Activated CD4-positive, alpha-beta T cell treated with anti-CD3 and anti-CD28 coated beads for 4 hours (primary cell): Measurements from ENCODE around the gene KHNYN.

Source experiments
- DNase-seq, 2 donors: peaks; one replicate each; pipeline ENCODE4 v3.0.0-alpha.2; 2020

KHNYN gene

DNA sequence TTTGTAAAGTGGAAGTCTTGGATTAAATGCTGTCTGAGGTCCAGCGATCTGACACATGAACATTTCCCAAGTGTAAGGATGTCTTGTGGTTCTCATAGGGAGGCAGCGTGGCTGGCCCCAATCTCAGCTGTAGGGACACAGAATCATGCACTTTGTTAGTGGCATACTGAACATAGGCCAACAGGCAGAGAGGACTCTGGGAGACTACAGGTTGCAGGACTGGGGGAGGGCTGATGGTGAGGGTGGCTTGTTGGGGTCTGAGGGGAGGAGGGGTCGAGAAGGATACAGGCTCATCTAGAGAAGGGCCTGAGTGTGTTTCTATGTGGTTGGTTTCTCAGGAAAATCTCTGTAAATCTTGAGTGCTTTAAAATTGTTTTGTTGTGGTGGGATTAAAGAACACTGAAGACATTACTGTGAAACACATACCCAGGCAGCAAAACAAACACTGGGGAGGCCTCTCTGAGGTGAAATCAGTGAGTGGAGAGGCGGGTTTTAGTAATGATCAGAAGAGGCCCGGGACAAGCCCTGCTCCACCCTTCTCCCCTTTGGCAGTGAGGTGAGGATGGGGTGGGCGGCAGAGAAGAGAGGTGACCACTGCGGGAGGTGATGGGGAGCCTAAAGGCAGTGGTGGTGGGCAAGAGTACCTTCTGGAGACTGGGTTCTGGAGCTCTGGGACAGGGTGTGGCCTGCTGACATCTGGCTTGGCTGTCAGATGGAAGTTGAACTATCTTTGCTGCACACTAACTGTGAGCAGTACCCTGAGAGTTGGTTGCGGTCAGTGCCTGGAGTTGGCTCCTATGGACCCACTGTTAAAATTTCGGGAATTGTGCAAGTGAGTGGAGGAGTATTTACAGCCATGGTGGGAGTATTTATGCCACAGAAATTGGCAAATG lies 27.7 kb upstream of the KHNYN start:
- no peak for DNase-seq

DNA sequence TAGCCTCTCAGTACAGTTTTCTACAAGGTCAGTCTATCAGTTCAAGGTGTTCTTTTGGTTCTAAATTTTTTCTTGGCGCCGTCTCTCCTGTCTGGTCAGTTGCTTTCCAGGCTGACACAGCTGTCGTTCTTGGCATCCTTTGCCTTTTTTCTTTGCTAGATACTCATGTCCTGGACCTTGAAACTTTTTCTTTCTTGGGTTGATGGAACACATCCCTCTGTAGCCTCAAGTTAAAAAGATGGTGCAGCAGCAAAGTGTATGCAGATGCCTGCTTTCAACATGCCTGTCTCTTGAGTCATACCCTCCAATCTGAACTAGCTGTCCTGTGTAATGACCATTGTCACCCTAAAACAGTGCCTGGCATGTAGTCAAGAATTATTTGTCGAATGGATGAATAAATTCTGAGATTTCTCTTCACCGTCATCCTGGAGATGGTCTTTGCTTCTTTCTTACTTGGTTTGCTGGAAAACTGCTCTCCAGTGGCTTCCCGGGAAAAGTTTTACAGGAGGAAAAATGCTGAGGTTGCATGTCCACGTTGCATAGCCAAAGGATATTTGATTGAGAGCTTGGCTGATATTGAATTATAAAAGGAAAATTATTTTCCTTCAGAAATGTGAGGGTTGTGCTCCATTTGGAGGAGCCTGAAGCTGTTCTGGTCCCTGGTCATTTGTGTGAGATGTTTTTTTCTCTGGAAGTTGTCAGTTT lies 26.3 kb upstream of the KHNYN start:
- DNase-seq, result no peak

DNA sequence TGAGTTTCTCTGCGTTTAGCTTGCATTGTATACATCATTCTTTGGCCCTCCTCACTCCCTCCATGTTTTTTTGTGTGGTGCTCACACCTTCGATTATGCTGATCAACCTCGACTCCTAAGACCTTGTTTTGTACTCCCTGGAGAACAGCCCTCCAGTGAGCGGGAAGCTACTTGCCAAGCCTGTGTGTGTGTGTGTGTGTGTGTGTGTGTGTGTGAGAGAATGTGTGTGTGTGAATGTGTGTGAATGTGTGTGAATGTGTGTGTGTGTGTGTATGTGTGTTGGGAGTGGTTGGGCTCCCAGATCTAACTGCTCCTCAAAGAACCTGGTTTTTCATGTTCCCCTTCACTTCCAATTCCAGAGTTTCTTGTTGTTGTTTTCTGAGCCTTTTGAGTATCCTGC lies 24.9 kb upstream of the KHNYN start:
- no peak for DNase-seq

DNA sequence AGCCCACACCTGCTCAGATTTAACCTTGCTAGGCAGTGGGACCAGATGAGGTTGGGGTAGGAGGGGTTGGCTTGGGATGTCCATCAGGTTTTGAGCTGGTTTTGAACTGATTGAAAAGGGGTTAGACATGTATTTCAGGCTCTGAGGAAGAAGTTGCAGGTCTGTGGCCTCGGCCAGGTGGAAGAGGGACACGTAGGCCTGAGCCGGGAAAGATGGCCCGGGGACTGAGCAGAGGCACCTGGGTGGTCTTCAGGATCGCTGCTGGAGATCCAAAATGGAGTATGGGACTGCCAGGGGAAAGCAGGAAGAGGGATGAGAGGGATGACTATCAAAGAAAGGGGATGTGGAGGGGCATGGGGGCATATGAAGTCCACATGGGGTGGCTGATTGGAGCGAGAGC lies 23.3 kb upstream of the KHNYN start:
- DNase-seq, result no peak

DNA sequence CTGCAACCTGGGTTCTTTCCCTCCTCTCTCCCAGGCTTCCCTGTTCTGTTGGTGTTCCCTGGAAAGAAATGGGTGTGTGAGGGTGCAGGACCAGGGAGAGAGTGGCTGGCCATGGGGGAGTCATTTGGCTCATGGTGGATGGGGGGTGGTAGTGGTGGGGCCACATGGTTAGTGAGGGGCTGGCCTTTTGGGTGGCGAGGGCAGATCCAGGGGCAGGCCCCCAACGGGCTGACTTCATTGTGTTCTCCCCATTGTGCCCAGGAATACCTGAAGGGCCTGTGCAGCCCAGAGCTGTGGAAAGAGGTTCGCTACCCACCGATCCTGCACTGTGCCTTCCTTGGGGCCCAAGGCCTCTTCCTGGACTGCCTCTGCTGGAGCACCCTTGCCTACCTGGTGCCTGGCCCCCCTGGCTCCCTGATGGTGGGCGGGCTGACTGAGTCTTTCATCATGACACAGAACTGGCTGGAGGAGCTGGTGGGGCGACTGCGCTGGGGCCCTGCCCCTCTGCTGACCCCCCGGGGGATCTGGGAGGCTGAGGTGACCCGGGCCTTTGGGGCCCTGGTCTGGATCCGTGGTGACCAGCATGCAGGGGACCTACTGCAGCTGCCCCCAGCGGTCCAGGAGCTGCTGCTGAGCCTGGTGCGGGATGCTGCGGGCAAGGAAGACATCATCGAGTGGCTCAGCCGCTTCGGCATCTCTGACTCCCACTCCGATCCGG lies 22.0 kb upstream of the KHNYN start:
- no peak for DNase-seq

DNA sequence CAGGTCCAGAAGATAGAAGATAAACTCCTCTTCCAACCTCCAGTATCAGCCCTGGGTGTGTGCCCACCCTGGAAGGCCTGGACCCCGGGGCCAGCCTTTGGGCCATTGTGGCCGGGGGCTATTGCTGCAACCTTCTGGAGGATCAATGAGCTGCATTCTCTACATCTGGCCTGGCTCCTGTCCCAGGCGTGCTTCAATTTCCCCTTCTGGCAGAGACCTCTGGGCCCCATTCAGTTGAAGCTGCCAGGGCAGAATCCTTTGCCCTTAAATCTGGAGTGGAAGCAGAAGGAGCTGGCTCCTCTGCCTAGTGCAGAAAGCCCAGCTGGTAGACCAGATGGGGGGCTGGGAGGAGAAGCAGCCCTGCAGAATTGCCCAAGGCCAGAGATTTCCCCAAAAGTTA lies 21.0 kb upstream of the KHNYN start:
- no peak for DNase-seq

DNA sequence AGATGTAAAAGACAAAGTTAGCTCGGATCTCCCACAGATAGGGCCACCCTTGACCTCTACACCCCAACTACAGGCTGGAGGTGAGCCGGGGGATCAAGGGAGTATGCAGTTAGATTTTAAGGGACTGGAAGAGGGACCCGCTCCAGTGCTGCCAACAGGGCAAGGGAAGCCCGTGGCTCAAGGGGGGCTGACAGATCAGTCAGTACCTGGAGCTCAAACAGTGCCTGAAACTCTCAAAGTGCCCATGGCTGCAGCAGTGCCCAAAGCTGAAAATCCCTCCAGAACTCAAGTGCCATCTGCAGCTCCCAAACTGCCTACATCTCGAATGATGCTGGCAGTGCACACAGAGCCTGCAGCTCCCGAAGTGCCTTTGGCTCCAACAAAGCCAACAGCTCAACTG lies 20.6 kb upstream of the KHNYN start:
- DNase-seq, result no peak

DNA sequence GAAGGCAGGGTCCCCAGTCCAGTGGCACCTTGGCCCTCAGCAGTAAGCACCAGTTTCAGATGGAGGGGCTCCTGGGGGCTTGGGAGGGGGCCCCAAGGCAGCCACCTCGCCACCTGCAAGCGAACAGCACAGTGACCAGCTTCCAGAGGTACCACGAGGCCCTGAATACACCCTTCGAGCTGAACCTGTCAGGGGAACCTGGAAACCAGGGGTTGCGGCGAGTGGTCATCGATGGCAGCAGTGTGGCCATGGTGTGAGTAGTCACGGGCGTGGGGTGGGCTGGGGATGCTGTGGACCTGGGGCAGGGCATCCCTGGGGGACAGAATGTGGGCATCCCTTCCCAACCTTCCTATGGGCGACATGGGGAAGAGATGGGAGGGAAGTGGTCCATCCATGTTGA lies 19.8 kb upstream of the KHNYN start:
- no peak for DNase-seq

DNA sequence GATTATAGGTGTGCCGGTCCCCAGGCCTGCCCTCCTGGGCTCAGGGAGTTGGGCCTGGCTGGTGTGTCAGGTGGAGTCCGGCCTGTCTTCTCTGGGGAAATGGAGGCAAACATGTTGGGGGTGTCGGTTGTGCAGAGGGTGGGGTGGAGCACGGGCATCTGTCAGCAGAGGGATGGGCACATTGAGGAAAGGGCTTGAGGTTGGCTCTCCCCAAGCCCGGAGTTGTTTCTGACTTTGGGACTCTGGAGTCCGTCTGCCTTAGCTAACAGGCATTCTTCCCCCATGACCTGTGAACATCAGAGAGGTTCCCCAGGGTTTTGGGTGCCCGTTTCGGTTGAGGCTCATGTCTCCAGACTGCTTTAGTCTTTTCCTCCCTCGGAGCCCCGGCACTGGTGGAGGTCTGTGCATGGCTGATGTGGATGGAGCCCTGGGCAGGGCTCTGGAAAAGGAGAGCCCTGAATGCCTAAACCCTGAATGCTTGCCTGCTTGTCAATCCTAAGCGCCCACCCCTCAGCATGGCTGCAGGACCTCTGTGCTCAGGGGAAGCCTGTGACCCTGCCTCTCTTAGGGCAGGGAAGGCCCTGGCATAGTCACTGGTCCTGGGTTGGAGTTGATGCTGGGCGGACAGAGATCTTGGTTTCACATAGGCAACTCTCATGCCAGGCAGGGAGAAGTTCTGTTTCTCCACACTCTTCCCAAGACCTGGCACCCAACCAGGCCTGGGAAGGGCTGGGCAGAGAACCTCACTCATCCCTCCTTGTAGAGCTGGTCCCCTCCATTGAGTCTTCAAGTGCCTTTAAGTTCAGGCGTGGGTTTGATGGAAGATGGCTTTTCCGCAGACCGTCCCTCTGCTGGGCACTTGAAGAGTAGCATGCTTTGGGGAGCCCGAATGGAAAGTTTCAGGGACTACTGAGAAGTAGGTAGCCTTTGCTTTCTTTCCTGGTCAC lies 18.0 kb upstream of the KHNYN start:
- peak in 1 of 2 donors; percentile 30 for DNase-seq

DNA sequence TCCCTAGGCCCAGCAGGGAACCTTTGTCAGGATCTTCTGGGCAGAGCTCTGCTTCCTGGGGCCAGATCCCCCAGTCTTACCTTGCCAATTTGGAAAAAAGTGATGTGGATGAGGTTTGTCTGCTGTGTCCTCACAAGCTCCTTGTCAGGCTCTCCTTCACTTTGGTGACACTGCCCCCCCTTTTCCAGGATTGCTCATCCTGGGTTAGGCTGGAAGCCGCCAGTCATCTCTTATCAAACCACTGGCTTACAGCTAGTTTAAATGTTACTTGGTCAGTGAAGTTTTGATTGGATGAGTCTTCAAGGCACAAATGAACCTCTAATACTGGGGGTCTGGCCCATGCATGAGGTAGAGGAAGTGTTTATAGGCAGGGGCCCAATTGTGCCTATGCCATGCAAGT lies 15.7 kb upstream of the KHNYN start:
- no peak for DNase-seq

DNA sequence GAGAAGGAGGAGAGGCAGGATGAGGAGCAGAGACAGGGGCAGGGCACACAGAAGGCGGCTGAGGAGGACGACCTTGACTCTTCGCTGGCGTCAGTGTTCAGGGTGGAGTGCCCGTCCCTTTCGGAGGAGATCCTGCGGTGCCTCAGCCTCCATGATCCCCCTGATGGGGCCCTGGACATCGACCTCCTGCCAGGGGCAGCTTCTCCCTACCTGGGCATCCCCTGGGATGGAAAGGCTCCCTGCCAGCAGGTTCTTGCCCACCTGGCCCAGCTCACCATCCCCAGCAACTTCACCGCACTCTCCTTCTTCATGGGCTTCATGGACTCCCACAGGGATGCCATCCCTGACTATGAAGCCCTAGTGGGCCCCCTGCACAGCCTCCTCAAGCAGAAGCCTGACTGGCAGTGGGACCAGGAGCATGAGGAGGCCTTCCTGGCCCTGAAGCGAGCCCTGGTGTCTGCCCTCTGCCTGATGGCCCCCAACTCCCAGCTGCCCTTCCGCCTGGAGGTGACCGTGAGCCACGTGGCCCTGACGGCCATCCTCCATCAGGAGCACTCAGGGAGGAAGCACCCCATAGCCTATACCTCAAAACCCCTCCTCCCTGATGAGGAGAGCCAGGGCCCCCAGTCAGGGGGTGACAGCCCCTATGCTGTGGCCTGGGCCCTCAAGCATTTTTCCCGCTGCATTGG lies 14.9 kb upstream of the KHNYN start:
- DNase-seq, result no peak

DNA sequence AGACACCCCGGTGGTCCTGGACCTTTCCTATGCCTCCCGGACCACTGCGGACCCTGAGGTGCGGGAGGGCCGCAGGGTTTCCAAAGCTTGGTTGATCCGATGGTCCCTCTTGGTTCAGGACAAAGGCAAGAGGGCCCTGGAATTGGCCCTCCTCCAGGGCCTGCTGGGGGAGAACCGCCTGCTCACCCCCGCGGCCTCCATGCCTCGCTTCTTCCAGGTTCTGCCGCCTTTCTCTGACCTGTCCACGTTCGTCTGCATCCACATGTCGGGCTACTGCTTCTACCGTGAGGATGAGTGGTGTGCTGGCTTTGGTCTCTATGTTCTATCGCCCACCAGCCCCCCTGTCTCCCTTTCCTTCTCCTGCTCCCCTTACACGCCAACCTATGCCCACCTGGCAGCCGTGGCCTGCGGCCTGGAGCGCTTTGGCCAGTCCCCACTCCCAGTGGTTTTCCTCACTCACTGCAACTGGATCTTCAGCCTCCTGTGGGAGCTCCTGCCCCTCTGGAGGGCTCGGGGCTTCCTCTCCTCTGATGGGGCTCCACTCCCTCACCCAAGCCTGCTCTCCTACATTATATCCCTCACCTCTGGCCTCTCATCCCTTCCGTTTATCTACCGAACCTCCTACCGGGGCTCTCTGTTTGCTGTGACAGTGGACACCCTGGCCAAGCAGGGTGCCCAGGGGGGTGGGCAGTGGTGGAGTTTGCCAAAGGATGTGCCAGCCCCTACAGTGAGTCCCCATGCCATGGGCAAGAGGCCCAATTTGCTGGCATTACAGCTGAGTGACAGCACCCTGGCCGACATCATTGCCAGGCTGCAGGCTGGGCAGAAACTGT lies 14.1 kb upstream of the KHNYN start:
- no peak for DNase-seq

DNA sequence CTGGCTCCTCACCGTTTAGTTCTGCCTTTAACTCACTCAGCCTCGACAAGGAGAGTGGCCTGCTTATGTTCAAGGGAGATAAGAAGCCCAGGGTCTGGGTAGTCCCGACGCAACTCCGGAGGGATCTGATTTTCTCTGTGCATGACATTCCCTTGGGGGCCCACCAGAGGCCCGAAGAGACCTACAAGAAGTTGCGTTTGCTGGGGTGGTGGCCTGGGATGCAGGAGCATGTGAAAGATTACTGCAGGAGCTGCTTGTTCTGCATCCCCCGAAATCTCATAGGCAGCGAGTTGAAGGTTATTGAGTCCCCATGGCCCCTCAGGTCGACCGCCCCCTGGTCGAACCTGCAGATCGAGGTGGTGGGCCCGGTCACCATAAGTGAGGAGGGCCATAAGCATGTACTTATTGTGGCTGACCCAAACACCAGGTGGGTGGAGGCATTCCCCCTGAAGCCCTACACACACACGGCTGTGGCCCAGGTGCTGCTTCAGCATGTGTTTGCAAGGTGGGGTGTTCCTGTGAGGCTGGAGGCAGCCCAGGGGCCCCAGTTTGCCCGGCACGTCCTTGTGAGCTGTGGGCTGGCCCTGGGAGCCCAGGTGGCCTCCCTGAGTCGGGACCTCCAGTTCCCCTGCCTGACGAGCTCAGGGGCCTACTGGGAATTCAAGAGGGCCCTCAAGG lies 13.4 kb upstream of the KHNYN start:
- DNase-seq, result no peak

DNA sequence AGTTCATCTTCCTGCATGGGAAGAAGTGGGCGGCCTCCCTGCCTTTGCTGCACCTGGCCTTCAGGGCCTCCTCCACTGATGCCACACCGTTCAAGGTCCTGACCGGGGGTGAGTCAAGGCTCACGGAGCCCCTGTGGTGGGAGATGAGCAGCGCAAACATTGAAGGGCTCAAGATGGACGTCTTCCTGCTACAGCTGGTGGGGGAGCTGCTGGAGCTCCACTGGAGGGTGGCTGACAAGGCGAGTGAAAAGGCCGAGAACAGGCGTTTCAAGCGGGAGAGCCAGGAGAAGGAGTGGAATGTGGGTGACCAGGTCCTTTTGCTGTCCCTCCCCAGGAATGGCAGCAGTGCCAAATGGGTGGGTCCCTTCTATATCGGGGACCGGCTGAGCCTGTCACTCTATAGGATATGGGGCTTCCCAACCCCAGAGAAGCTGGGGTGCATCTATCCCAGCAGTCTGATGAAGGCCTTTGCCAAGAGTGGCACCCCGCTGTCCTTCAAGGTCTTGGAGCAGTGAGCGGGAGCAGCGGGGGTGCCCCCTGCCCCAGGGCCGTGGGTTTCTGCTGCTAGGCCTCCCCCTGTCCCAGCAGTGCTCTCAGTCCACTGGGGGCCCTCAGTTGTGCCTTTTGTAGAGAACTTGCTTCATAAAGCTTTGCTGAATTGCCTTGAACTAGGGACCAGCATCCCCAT lies 12.7 kb upstream of the KHNYN start:
- no peak for DNase-seq

DNA sequence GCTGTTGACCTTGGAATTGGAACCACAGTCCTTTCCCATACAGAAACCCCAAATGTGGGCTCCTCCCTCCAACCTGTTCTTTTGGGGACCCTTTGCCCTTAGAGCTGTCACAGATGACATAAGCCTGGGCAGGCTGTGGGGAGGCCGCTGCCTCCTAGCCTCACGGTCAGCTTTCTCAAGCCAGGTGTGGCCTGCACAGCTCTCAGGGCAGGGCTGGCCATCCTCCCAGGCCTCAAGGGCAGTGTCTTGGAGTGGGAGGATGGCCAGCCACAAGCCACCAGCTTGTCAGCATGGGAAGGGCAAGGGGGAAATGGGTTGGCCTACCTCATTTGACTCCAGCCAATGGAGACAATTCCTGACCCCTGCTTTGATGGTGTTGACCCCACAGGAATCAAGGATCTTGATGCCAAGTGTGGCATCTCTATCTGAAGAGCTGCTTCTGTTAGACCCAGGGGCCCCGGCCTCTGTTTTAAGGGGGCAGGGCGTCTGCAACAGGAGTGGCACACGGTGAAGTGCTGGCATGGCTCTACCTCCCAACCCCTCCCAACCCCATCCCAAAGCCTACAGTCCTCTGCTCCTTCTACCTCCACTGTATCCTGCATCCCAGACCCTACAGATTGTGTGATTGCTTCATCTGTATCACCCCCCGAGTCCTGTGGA lies 11.8 kb upstream of the KHNYN start:
- no peak for DNase-seq

DNA sequence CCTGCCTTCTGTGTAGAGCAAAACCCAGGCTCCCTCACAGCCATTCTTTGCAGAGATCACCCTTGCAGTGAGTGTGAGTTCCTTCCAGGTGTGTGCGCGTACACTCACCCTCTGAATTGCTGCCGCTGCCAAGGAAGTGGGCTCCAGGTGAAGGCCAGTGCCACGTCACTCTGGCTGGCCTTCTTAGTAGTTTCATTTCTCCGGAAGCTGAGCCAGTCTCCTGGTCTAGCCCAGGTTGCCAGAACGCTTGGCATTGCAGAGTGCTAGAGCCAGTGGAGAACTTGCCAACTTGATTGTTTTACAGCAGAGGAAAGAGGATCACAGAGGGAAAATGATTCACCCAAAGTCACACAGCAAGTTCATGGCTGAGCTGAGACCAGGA lies 11.3 kb upstream of the KHNYN start:
- DNase-seq, result no peak

DNA sequence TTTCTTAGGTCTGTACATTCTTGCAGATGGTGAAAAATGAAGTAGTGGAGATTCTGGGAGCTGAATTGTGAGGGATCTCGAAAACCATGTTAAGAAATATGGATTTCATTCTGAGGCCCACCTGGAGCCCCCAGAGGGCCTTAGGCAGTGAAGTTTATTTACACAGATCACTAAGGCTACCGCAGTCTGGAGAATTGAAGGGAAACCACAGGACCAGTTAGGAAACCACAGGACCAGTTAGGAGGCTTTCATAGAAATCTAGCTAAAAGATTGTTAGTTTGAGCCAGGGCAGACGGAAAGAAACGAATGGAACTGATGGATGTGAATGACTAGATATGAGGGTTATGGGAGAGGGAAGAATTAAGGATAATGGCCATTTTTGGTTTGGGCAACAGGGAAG lies 7.5 kb upstream of the KHNYN start:
- no peak for DNase-seq

DNA sequence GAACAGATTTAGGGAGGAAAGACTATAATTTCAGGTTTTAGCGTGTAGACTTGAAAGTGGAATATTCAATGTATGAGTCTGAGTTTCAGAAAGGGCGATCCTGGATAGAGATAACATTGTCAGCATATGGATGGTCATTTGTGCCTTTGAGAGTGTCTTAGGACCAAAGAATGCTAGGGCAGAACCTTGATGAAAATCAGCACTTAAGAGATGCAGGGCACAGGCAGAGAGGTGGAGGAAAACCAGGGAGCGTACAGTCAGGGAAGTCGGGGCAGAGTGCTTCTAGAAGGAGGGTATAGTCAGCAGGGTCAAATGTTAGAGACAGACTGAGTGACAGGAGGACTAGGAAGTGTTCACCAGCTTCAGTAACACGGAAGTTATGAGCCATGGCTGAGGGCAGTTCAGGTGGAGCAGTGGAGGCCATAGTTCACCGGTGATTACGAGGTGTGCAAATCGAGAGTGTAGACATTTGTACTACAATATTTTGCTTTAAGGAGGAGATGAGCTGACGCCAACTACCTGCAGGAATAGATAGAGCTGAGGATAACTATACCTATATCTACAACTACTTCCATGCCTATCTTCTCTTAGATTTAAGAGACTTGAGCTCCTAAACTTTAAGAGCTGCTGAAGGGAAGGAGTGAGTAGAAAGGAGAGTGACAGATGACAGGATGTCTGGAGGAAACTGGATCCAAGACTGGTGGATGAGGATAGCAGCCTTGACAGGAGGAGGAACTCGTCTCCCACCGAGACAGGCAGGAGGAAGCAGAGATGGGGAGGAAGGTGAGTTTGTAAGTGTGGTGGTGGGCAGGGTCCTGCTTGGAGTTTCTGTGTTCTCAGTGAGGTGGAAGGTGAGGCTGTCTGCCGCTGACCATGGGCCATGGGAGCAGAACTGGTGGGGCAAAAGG lies 6.8 kb upstream of the KHNYN start:
- no peak for DNase-seq
